Kasumi-1 (cell line): ENCODE data around the gene TNXB.
"Not testable (repeated sequence)": the region's sequence is repeated elsewhere in the genome, so short reads cannot be mapped to it uniquely, and the experiment has no call there.

Source experiments
- DNase-seq, 2 experiments: peaks; one replicate each; lab custom pipeline; 2025; lab: John Stamatoyannopoulos, UW

TNXB gene

DNA sequence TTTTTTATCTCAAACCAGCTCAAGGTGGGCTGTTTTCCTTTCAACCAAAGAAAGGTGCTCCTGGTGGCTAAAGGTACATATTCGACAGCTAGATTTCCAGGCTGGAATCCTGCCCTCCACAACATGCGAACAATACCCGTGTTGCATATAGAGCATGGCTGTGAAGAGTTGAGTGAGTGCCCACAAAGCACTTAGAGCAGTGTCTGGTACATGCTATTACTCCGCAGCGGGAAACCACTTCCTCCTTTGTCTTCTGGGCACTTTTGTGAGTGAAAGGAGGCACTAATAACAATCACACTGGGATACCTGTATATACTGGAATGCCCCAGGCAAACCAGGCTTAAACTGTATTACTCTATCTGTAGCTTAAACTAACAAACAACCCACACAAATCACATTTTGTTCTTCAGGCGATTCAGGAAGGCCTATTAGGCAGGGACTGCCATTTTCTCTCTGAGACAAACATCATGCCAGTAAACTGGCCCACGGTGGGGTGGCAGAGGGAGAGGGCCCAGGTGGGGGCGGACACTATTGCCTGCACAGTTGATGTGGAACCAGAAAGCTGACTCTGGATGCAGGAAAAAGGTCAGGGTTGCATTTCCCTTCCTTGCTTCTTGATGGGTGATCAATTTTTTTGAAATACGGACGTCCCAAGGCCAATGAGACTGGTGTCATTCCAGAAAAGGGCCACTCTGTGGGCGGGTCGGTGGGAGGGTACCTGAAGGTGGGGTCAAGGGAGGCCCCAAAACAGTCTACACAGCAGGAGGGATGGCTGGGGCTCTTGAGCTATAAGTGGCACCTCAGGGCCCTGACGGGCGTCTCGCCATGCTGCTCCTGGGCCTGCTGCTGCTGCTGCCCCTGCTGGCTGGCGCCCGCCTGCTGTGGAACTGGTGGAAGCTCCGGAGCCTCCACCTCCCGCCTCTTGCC is 71.3 kb downstream of the TNXB start, which contains the start of gene CYP21A2:
Gene CYP21A2, plus strand, starts transcription at position 818 of the 927 bp plus-strand sequence. Its CDS starts 8 bp downstream, at position 826.
- not testable (repeated sequence) for DNase-seq

DNA sequence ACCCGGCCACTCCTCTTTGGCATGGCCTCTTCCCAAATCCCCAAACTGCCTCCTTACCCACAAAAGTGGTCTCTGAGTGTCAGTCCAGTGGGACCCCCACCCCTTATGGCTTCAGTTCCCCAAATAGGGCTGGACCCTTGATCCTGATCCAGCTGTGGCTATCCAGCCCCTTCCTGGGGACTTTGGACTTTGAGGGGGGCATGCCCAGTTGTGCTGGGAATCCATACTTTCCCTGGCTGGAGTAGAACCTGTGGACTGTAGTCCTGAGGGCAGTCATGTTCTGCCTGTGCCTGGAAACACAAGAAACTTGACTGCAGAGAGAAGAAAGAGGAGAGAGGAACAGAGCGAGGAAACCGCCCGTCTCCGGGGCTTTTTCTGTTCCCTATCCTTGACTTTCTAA is 72.0 kb downstream of the TNXB start:
- DNase-seq = not testable (repeated sequence)

DNA sequence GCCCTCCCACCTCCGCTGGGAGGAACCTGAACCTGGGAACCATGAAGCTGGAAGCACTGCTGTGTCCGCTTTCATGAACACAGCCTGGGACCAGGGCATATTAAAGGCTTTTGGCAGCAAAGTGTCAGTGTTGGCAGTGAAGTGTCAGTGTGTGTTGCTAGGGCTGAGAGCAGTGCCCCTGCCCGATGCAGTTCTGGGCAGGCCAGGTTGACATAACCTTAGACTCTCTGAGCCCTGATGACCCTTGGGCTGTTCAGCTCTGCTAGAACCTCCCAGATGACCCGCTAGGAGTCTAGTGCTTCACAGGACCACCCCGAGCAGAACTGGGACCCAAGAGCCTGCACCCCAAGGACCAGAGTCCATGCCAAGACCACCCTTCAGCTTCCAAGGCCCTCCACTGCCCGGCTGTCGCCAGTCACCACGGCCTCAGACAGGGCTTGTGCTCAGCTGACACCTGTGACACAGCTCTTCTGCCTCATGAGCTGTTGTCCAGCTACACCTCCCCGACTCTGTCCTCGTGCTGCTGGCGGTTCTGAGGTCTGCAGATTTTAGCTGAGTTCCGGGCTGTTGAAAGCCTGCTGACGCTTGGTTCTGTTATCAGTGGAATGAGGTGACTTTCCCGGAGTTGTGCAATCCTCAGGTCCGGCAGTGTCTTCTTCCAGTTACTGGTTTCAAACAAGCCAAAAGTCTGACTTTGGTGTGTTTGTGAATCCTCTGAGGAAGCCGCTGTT is 73.7 kb downstream of the TNXB start:
- not testable (repeated sequence) for DNase-seq

DNA sequence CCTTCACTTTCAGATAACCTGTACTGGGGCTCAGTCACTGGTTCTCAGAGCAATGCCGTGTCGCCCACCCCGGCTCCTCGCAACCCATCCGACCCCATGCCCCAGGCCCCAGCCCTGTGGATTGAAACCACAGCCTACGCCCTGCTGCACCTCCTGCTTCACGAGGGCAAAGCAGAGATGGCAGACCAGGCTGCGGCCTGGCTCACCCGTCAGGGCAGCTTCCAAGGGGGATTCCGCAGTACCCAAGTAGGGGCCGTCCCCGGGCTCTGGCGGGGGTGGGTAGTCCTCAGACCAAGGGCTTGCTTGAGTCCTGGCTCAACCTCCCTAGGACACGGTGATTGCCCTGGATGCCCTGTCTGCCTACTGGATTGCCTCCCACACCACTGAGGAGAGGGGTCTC is 79.6 kb downstream of the TNXB start:
- not testable (repeated sequence) for DNase-seq

DNA sequence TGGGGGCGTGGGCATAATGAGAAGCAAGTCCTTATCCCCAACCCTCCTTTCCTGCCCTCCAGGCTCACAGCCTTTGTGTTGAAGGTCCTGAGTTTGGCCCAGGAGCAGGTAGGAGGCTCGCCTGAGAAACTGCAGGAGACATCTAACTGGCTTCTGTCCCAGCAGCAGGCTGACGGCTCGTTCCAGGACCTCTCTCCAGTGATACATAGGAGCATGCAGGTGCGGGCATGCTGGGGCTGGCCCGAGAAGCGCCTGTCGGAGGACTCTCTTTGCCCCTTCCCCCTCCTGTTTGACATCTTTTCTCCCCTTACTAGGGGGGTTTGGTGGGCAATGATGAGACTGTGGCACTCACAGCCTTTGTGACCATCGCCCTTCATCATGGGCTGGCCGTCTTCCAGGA is 80.5 kb downstream of the TNXB start:
- DNase-seq = not testable (repeated sequence)

DNA sequence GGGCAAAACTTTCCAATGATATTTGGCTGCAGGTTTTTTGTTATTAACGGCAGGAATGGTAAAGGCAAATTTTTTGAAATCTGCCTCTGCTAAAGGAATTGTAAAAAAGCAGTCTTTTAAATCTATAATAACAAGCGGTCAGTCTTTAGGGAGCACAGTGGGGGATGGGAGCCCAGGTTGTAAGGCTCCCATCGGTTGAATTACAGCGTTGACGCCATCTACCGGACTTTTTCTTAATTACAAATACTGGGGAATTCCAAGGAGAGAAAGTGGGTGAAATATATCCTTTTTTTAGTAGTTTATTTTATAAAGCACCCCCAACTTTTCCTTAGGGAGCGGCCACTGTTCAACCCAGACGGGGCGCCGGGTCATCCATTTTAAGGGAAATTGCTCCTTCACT is 87.0 kb downstream of the TNXB start:
- not testable (repeated sequence) for DNase-seq

DNA sequence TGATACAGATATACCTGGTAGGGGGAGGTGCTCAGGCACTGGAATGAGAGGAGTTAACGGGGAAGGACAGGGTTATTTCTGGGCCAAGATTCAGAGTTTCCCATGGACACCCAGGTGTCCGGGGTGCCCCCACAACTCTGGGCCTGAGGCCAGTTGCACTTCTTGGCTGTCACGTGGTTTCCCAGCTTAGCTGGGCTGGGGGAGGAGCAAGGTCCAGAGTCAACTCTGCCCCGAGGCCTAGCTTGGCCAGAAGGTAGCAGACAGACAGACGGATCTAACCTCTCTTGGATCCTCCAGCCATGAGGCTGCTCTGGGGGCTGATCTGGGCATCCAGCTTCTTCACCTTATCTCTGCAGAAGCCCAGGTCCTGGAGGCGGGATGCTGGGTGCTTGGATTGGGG is 94.6 kb downstream of the TNXB start, which contains the start of gene C4B:
Gene C4B, plus strand, starts transcription at position 249 of the 400 bp plus-strand sequence. Its CDS starts 51 bp downstream, at position 300.
- not testable (repeated sequence) for DNase-seq

DNA sequence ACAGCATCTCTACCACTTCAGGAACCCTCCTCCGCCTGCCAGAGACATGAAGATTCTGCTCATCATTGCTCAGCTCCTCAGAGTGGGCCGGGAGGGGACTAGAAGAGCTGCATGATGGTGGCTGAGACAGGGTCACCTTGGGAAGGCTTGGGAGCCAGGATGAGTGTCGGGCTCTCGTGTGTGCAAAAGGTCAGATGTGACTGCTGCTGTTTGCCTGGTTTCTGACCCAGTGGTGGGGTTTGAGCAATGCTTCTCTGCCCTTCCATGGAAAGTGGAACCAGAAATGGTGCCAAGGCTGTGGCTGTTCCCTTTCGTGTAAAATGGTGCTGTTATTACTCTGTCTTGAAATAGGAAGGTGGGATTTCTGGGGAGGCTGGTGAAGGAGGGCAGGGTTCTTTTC is 95.4 kb downstream of the TNXB start:
- not testable (repeated sequence) for DNase-seq

DNA sequence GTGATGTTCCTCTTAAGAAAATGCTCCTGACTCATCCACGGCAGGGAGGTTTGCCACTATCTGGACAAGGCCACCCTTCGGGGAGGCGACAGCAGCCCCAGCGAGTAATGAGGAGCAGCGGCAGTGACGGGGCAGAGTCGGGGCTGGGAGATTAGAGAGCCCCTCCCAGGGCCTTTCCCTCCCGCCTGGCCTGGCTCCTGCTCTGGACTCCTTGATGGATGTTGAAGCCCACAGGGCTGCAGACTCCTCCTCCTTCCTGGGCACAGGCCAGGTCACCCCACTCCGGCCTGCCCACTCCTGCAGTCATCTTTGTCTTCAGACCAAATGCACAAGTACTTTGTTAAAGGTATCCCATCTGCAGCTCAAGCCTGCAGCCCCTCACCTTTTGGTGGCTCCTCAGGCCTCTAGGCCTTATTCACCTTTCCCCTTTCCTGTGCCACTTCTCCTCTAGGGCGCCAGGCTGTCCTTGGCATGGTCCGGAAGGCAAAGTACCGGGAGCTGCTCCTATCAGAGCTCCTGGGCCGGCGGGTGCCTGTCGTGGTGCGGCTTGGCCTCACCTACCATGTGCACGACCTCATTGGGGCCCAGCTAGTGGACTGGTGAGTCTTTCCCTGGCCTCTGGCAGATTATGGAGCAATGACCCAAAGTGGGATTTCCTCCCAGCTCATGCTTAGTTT is 96.1 kb downstream of the TNXB start:
- DNase-seq = not testable (repeated sequence)

DNA sequence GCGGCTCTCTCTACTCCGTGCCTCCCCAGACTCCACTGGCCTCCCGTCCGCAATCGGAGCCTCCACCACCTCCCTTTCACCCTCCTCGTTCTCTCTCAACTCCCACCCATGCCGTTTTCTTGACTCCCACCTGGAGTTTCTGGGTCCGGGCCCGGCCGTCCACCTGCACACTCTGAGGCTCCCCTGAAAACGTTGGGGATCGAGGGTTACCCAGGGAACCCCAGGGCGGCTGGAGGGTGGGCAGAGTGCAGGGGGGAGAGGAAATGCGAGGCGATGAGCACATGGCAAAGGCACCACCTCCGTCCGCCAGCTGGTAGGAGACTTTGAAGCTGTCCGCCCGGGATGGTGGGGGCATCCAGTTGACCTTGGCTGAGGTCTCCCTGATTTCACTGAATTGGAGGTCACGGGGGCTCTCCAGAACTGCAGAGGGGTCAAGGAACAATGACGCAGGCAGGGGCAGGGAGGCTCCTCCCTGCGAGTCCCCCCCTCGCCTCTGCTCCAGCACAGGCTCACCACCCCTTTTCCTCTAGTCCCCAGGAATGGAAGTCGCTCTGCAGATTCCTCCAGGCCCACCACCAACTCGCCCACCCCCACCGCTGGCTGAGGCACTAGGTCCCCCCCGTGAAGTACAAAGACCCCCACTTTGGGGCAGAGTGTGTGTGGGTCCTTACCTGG is 98.1 kb downstream of the TNXB start:
- not testable (repeated sequence) for DNase-seq

DNA sequence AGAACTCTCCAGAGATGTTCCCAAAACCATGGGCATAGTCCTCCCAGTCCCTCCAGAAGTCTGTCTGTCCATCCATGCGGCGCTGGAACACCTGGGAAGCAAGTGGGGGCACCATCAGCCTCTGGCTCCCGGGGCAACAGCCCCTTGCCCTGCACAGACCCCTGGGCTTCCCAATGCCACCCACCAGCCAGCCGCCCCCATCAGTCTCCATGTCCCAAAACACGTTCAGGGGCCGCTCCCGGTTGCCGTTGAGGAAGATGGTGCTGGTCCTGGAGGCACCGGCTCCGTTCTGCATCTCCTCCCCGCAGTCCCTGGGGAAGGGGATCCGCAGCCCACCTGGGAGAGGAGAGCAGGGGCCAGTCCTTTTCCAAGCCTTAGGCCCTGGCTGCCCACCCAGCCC is 99.6 kb downstream of the TNXB start:
- not testable (repeated sequence) for DNase-seq

DNA sequence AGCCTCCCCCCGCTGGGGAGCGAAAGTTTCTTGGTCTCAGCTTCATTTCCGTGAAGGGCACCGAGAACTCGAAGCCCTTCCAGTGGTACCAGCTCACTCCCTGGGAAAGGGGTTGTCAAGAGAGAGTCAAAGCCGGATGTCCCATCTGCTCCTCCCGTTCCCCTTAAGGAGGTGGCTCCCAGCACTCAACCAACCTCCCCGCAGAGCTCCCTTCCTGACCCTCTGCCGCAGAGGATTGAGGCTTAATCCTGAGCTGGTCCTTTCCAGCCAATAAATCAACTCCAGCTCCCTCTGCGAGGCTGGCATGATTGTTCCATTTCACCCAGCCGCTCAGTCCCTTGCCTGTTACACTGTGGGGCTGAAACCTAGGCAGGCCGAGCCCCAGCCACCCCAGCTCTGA is 100.5 kb downstream of the TNXB start:
- not testable (repeated sequence) for DNase-seq

DNA sequence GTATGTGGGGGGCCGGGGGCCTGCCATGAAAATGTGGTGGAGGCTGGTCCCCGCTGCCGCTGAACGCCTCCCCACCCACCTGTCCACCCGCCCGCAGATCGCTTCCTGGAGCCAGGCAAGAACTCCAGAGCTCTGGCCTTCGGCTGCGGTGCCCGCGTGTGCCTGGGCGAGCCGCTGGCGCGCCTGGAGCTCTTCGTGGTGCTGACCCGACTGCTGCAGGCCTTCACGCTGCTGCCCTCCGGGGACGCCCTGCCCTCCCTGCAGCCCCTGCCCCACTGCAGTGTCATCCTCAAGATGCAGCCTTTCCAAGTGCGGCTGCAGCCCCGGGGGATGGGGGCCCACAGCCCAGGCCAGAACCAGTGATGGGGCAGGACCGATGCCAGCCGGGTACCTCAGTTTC is 101.1 kb downstream of the TNXB start:
- not testable (repeated sequence) for DNase-seq

DNA sequence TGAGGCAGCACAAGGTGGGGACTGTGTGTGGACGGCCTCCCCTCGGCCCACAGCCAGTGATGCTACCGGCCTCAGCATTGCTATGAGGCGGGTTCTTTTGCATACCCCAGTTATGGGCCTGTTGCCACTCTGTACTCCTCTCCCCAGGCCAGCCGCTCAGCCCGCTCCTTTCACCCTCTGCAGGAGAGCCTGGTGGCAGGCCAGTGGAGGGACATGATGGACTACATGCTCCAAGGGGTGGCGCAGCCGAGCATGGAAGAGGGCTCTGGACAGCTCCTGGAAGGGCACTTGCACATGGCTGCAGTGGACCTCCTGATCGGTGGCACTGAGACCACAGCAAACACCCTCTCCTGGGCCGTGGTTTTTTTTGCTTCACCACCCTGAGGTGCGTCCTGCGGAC is 102.1 kb downstream of the TNXB start:
- not testable (repeated sequence) for DNase-seq

DNA sequence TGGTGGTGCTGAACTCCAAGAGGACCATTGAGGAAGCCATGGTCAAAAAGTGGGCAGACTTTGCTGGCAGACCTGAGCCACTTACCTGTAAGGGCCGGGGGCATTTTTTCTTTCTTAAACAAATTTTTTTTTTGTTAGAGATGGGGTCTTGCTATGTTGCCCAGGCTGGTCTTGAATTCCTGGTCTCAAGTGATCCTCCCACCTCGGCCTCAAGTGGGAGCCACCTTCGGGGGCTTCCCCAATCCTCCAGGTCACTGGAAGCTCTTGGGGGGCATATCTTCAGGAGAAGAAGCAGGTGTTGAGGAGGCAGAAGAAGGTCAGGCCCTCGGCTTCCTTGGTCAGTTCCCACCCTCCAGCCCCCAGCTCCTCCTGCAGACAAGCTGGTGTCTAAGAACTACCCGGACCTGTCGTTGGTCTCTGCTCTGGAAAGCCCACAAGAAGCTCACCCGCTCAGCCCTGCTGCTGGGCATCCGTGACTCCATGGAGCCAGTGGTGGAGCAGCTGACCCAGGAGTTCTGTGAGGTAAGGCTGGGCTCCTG is 103.1 kb downstream of the TNXB start:
- DNase-seq = not testable (repeated sequence)

DNA sequence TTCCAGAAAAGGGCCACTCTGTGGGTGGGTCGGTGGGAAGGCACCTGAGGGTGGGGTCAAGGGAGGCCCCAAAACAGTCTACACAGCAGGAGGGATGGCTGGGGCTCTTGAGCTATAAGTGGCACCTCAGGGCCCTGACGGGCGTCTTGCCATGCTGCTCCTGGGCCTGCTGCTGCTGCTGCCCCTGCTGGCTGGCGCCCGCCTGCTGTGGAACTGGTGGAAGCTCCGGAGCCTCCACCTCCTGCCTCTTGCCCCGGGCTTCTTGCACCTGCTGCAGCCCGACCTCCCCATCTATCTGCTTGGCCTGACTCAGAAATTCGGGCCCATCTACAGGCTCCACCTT is 103.6 kb downstream of the TNXB start:
- not testable (repeated sequence) for DNase-seq

DNA sequence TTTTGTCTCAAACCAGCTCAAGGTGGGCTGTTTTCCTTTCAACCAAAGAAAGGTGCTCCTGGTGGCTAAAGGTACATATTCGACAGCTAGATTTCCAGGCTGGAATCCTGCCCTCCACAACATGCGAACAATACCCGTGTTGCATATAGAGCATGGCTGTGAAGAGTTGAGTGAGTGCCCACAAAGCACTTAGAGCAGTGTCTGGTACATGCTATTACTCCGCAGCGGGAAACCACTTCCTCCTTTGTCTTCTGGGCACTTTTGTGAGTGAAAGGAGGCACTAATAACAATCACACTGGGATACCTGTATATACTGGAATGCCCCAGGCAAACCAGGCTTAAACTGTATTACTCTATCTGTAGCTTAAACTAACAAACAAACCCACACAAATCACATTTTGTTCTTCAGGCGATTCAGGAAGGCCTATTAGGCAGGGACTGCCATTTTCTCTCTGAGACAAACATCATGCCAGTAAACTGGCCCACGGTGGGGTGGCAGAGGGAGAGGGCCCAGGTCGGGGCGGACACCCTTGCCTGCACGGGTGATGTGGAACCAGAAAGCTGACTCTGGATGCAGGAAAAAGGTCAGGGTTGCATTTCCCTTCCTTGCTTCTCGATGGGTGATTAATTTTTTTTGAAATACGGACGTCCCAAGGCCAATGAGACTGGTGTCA is 104.1 kb downstream of the TNXB start:
- not testable (repeated sequence) for DNase-seq

DNA sequence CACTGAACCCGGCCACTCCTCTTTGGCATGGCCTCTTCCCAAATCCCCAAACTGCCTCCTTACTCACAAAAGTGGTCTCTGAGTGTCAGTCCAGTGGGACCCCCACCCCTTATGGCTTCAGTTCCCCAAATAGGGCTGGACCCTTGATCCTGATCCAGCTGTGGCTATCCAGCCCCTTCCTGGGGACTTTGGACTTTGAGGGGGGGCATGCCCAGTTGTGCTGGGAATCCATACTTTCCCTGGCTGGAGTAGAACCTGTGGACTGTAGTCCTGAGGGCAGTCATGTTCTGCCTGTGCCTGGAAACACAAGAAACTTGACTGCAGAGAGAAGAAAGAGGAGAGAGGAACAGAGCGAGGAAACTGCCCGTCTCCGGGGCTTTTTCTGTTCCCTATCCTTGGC is 104.7 kb downstream of the TNXB start:
- DNase-seq = not testable (repeated sequence)

DNA sequence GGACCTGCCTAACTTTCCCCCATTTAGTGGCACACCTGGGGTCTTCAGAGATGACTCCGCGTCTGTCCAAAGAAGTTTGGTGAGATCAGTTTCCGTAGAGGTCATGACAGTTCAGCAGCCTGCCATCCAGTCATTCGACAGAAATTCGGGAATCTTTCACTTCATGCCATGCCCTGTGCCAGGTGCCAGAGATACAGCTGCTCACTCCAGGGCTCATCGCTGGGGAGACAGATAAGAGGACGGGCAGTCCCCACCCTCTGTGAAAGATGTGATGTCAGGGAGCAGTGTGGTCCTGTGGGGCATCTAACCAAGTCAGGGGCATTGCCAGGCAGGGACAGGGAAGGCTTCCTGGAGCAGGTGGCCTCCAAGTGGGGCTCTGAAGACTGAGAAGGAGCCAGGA is 105.8 kb downstream of the TNXB start:
- not testable (repeated sequence) for DNase-seq

DNA sequence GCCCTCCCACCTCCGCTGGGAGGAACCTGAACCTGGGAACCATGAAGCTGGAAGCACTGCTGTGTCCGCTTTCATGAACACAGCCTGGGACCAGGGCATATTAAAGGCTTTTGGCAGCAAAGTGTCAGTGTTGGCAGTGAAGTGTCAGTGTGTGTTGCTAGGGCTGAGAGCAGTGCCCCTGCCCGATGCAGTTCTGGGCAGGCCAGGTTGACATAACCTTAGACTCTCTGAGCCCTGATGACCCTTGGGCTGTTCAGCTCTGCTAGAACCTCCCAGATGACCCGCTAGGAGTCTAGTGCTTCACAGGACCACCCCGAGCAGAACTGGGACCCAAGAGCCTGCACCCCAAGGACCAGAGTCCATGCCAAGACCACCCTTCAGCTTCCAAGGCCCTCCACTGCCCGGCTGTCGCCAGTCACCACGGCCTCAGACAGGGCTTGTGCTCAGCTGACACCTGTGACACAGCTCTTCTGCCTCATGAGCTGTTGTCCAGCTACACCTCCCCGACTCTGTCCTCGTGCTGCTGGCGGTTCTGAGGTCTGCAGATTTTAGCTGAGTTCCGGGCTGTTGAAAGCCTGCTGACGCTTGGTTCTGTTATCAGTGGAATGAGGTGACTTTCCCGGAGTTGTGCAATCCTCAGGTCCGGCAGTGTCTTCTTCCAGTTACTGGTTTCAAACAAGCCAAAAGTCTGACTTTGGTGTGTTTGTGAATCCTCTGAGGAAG is 106.4 kb downstream of the TNXB start:
- DNase-seq = not testable (repeated sequence)
